GM19238 (cell line): ENCODE measurements around the gene GSAP.

Experiments
- DNase-seq: peaks from one replicate; pipeline ENCODE4 v3.0.0; 2011; ENCODE audit warnings: low spot score; ENCODE audit not compliant: insufficient read length

GSAP gene

DNA sequence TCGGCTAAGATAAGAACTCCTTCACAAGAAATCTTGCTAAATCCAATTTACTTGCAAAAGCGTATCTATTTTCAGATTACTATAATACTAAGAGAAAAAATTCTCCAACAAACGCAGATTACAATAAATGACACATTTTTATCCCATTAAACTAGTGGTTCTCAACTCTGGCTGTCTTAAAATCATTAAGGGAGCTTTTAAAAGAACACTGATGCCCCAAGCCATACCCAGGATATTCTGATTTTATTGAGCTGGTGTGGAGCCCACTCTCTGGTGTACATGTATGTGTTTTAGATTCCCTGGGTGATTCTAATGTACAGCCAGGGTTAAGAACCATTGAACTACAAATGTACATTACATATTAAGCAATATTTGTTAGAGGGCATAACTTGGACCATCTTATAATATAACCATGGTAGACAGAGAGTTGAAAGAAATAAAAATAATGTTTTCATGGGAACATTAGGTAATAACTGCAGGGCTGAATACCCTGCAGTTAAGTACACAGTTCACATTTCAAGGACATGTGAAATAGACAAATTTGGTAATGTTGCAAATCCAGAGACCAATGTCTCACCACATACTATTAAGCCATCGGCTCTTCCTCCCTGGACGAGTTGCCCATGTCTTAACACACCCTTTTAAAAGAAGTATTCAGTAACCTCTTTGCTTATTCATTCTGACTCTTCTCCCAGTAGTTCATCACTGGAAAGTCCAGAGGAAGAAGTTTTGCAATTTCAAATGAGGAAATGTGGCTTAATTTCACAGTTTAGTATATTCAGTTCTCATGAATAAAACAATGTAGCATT lies 6.2 kb downstream of the GSAP start:
- DNase-seq: no peak

GRCh38 chr7:77409005-77409738 lies 7.0 kb downstream of the GSAP start:
- no peak for DNase-seq

DNA sequence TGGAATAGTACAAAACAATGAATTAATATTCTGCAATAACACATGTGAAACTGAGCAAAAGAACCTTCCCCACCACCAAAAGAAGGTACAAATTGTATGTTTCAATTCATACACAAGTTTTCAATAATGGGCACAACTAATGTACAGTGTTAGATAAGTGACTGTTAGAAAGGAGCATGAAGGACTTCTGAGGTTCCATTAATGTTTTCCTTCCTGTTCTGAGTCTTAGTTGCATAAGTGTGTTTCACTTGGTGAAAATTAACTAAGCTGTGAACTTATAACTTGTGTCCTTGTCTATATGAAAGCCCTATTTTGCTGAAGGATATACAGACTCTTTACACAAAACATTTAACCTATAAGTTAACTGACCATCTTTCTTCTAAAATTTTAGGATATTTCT lies 8.2 kb downstream of the GSAP start:
- DNase-seq: no peak

DNA sequence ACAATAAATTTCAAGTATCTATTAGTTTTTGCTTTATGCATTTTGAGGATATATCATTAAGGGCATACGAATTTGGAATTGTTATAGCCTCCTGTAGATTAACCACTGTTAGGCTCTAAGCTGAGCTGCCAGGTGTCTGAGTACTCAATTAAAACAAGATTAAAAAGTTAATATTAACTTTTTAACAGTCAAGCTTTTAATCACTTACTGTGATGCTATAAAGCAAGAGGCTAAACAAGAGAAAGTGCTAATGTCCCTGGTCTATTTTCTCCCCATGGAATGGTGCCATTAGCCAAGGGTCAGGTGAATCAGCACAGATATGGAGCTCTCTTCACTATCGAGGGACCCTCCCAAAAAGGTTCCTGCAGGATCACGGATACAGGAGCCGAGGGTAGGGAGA lies 9.7 kb downstream of the GSAP start:
- DNase-seq: no peak

- no peak for DNase-seq
Observed at GRCh38 chr7:77404641-77405040, 11.5 kb downstream of the GSAP start.

DNA sequence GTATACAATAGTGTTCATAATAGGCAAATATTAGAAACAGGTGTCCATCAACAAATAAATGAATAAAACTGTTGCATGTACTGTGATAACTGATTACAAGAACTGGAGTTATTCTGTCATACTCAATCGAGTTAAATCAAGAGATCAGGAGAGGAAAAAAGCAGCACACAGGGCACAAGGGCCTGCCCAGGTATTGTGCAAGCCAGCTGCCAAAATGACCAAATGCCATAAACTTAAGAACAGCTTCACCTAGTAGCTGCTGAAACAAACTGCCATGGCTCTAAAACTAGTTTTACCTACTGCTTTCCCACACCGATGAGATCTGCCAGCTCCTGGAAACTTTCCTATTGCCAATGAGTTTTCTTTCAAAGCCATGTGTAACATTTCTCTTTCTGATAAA lies 12.2 kb downstream of the GSAP start:
- no peak for DNase-seq

GRCh38 chr7:77402818-77403217 lies 13.3 kb downstream of the GSAP start:
- DNase-seq: no peak

DNA sequence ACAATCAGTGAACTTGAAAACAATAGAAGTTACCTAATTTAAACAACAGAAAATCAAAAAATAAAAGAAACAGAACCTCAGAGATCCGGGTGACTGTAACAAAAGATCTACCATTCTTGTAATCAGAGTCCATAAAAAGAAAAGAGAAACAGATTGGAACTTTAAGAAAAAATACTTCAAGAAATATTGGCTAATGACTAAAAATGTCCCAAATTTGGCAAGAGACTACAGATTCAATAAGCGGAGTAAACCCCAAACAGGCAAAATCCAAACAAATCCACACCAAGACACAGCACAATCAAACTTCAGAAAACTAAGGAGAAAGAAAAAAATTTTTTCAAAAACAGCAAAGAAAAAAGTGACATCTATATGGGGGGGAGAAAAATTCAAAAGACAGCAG lies 15.1 kb downstream of the GSAP start:
- DNase-seq: no peak

DNA sequence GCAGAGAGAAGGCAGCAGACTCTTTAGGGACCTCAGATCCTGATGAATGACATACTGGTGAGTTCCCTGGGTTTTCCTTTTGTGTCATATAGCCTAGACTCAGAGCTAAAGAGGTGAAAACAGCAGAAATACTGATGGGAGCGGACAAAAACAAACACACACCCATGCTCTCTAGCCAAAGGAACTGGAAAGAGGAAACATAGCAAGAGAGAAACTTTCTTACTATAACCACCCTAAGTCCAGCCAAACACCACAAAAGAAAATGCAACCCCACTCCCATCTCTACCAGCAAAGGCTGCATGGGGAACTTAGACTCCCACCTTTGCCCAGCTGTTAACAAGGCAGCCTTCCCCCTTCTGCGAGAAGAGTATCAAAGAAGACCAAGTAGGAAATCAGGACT lies 16.3 kb downstream of the GSAP start:
- DNase-seq: no peak

DNA sequence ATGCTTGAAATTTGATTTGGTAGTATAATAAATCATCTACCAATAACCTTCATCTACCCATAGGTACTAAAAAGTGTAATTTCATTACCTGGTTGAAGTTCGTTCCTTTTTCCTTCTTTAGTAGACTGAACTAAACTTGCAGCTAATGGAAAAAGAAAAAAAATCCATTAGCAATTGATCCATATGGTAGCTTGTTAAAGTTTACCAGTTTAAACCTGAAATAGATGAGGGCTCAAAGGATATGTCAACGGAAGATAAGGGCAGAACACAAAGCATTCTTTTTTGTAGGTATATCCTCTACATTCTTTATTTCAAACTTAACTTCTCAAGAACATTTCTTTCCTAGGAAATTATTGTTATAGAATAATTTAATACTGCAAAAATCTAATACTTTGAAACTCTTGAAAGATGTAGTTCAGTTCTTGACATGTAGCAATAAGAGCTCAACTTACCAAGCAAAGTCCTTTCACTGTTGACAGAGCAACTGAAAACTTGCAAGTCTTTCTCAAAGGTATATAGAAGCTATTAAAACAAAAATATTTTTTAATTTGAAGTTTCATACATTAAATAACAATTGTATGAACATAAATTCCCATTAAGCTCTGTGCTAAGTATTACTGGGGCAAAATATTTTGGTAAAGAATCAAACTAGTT lies 19.1 kb downstream of the GSAP start:
- no peak for DNase-seq

DNA sequence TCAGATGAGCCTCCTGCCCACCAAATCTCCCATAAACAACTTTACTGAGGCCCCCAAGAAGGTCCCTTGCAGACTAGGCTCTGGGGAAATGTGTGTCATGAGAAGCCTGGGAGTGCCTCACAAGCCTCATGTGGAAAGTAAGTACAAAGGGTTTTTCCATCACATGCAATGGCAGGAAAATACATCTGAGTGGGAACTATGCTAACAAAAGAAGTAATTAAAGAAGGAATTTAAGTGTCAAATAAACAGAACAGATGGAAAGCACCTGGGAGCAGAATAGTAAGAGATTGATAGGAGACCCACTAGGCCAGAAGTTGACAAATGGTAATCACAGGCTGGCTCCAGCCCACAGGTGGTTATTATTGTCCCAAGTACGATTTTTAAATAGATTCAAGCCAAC lies 20.5 kb downstream of the GSAP start:
- DNase-seq: no peak

DNA sequence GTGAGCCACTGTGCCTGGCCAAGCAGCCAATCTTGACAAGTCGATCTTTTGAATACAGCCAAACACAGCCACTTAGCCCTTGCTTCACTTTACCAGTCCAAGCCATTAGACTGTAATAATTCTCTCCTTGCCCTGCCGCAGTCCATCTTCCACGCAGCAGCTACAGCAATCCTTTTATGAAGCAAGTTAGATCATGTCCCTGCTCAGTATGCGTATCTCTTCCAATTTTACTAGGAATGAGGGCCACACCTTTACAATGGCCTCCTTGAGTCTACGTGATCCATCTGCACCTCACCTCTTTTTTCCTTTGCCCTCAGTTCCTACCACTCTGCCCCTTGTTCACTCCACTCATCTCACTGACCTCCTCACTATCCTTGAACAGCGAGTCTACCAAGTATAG lies 22.2 kb downstream of the GSAP start:
- no peak for DNase-seq

- DNase-seq: peak; percentile 31
Observed at GRCh38 chr7:77393261-77393660, 22.9 kb downstream of the GSAP start.

DNA sequence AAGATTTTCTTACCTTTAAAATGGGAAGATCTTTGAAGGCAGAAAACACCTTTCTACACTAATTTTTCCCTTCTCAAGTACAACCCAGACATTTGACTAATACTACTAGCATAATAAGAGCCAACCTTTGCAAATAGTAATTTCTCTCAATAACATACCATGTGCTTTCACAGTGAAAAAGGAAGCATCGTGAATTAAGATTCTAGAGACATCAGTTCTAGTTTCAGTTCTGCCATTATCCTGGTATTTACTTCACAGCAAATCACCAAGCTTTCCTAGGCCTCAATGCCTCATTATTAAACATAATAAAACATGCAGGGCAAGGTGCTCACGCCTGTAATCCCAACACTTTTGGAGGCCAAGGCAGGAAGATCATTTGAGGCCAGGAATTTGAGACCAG lies 24.9 kb downstream of the GSAP start:
- no peak for DNase-seq

GRCh38 chr7:77388055-77388641 lies 28.0 kb downstream of the GSAP start:
- no peak for DNase-seq

- no peak for DNase-seq
Observed at GRCh38 chr7:77386165-77386822, 29.9 kb downstream of the GSAP start.

GRCh38 chr7:77383333-77383740 lies 32.8 kb downstream of the GSAP start:
- no peak for DNase-seq

- no peak for DNase-seq
Observed at GRCh38 chr7:77382532-77382931, 33.6 kb downstream of the GSAP start.

DNA sequence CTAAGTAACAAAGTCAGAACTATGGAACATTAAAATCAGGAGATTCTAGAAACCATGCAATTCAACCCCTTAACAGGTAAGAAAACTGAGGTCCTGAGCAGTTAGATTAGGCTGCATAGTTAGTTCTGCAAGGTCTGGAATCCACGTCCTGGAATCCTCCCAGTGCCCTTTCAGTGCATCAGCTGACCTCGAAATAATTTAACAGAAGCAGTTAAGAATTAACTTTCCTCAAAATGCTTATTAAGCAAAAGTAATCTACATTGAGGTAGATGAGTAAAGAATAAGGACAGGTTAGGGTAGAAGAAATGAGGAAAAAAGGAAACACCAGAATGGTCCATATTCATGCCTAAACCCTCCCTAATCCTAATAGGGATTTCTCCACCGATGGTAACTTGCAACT lies 37.6 kb downstream of the GSAP start:
- DNase-seq: no peak

- no peak for DNase-seq
Observed at GRCh38 chr7:77370606-77371005, 45.5 kb downstream of the GSAP start.

- DNase-seq: no peak
Observed at GRCh38 chr7:77368974-77369373, 47.2 kb downstream of the GSAP start.

- no peak for DNase-seq
Observed at GRCh38 chr7:77367976-77368375, 48.2 kb downstream of the GSAP start.
